ENCODE data around the gene CREG1.

GRCh38 chr1:167564612-167565270 lies 11.2 kb upstream of the CREG1 start:
- TF ChIP-seq GATA3 (IDR thresholded peaks at IDR 0.05; ENCODE audit: low read depth, low read length) (no peak), GATA2 (IDR thresholded peaks at IDR 0.05; ENCODE audit: low read depth, low read length) (no peak)

Measured in SH-SY5Y (cell line).